Epithelial cell of esophagus (primary cell): ENCODE measurements around the gene NRF1.

Experiments
- DNase-seq: peaks from one replicate; pipeline ENCODE4 v3.0.0; 2010; ENCODE audit warnings: low read depth
- H3K4me3 ChIP-seq: 2 replicates; pipeline ENCODE4 v1.5.1; 2011; ENCODE audit warnings: mild to moderate bottlenecking, low read length, control low read depth
- TF ChIP-seq, protein P1 (sequence below): IDR thresholded peaks from 2 replicates; pipeline ENCODE4 v1.5.1; 2011; ENCODE audit warnings: low read depth, mild to moderate bottlenecking, low read length, control low read depth, inconsistent platforms; ENCODE audit not compliant: insufficient read depth; ENCODE audit errors: missing control alignments

Gene NRF1

DNA sequence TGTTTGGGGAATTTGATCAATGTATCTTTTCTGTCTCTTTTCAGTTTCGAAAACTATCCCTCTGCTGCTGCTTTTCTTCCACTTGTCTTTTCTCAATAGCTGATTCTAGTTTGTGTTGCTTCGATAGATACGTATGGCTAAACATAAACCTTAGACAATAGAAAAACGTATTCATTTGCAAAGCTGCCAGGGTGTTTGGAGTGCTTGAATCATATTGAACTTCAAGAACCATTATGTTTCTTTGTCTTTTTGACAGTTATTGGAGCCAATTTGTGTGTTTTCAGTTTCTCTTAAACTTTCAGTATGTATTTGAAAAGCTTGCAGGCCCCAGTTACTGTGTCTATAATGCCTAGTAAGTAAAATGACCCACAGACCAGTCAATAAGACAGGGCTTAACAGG lies 25.1 kb downstream of the NRF1 start:
- TF ChIP-seq, protein P1, sequence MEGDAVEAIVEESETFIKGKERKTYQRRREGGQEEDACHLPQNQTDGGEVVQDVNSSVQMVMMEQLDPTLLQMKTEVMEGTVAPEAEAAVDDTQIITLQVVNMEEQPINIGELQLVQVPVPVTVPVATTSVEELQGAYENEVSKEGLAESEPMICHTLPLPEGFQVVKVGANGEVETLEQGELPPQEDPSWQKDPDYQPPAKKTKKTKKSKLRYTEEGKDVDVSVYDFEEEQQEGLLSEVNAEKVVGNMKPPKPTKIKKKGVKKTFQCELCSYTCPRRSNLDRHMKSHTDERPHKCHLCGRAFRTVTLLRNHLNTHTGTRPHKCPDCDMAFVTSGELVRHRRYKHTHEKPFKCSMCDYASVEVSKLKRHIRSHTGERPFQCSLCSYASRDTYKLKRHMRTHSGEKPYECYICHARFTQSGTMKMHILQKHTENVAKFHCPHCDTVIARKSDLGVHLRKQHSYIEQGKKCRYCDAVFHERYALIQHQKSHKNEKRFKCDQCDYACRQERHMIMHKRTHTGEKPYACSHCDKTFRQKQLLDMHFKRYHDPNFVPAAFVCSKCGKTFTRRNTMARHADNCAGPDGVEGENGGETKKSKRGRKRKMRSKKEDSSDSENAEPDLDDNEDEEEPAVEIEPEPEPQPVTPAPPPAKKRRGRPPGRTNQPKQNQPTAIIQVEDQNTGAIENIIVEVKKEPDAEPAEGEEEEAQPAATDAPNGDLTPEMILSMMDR = no peak

DNA sequence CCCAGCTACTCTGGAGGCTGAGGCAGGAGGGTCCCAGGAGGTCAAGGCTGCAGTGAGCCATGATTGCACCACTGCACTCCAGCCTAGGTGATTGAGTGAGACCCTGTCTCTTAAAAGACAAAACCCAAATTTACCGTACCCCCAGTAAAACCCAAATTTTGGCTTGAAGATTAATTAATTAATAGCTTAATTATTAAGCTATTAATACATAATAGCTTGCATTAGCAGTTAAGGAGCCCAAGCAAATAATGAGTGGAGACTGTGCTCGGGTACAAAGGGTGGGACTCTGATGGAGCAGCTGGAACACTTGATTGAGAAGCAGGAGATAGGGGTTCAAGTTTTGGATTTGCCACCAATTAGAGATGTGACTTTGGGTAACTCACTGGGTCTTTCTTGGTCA lies 28.9 kb downstream of the NRF1 start:
- DNase-seq = no peak
- TF ChIP-seq, protein P1 = no peak

More for the DNA sequence above, 25.1 kb downstream of the NRF1 start:
- DNase-seq = no peak
- no peak overlapping the region for H3K4me3 ChIP-seq

DNA sequence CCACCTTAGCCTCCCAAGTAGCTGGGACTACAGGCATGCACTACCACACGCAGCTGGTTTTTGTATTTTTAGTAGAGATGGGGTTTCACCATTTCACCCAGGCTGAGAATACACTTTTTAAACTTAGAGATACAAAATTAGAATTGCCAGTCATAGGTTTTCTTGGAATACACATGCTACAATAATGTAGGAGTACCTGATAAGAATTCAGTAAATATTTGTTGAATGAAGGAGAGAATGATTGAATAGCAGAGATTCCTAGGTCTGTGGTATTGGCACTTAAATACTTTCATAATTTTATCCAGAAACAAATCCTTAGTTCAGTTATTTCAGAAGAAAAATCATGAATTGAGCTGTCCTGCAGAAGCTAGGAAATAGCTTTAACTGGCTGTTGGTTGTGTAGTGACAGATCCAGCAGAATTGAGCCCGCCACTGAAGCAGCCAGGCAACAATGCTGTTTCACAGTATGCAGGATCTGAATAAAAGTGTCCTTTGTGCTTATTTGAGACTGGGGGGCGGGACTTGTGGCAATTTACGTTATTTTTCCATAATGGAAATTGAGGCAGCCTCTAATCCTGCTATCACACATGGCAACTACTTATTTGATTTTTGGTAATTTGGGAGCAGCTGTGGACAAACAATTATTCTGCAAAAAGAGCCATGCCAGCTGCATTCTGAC lies 31.5 kb downstream of the NRF1 start:
- TF ChIP-seq, protein P1 = no peak
- no peak overlapping the region for H3K4me3 ChIP-seq
- DNase-seq = no peak

More for the DNA sequence above, 28.9 kb downstream of the NRF1 start:
- H3K4me3 ChIP-seq = no peak overlapping the region

- DNase-seq = no peak
- H3K4me3 ChIP-seq = no peak overlapping the region
- TF ChIP-seq, protein P1 = no peak
Measured at GRCh38 chr7:129643550-129644170, 32.1 kb downstream of the NRF1 start.

- no peak overlapping the region for H3K4me3 ChIP-seq
- peak; percentile 62 for DNase-seq
- TF ChIP-seq, protein P1 = peak; percentile 45
Measured at GRCh38 chr7:129644634-129645230, 33.2 kb downstream of the NRF1 start.

DNA sequence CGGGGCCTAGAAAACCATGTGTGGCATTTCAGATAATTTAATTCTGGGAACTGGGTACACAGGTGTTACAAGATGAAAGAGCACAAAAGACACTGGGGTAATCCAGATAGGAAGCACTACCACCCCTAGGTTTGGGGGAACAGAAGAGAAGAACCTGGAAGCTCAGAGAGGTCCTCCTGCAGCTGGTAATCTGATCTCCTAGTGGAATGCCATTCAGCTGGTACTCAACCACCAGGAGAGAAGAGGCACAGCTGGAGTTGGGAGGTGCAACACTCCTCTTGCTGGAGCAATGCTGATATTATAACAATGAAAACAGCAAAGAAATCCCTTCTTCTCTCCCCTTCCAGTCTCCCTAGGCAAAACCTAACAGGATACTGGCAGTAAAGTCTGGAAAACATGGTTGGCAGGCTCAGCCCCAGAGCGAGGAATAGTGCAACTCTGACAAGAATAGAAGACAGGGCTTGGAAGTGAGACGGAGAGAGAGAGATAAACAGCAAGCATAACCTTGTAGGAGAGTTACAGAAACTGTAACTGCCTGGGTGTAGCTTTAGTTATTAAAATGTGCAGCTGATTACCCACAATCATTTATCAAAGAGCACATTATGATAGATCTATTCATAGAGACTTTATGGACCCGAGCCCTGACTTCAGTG lies 35.0 kb downstream of the NRF1 start:
- TF ChIP-seq, protein P1 = no peak
- DNase-seq = no peak
- H3K4me3 ChIP-seq = no peak overlapping the region
